CD4-positive, alpha-beta T cell treated with Interleukin-17A for 1 hour (primary cell): ENCODE measurements around the gene SNAI3.

Experiments
- DNase-seq: peaks from one replicate; pipeline ENCODE4 v3.0.0-alpha.2; 2020

SNAI3 gene

GRCh38 chr16:88686439-88687253 is at the start of gene SNAI3:
Gene SNAI3 (minus strand): TSS chr16:88686507. CDS start chr16:88686406, 101 bp downstream.
- peak; percentile 86 for DNase-seq

- DNase-seq: no peak
Measured at GRCh38 chr16:88736088-88736487, 49.8 kb upstream of the SNAI3 start.

GRCh38 chr16:88735616-88736015 is 49.3 kb upstream of the SNAI3 start:
- no peak for DNase-seq

GRCh38 chr16:88735121-88735520 is 48.8 kb upstream of the SNAI3 start:
- DNase-seq: no peak

GRCh38 chr16:88734361-88734728 is 48.0 kb upstream of the SNAI3 start:
- no peak for DNase-seq

- no peak for DNase-seq
Measured at GRCh38 chr16:88733630-88734360, 47.5 kb upstream of the SNAI3 start.

- no peak for DNase-seq
Measured at GRCh38 chr16:88732961-88733294, 46.6 kb upstream of the SNAI3 start.

GRCh38 chr16:88732172-88732960 is 46.1 kb upstream of the SNAI3 start:
- no peak for DNase-seq

- no peak for DNase-seq
Measured at GRCh38 chr16:88731699-88732098, 45.4 kb upstream of the SNAI3 start.

GRCh38 chr16:88730632-88731607 is 44.6 kb upstream of the SNAI3 start:
- no peak for DNase-seq

- DNase-seq: no peak
Measured at GRCh38 chr16:88727871-88728270, 41.6 kb upstream of the SNAI3 start.

GRCh38 chr16:88726981-88727380 is 40.7 kb upstream of the SNAI3 start:
- DNase-seq: no peak

GRCh38 chr16:88726408-88726749 is 40.1 kb upstream of the SNAI3 start:
- no peak for DNase-seq

GRCh38 chr16:88725609-88726407 is 39.5 kb upstream of the SNAI3 start:
- no peak for DNase-seq

- DNase-seq: no peak
Measured at GRCh38 chr16:88724855-88725555, 38.7 kb upstream of the SNAI3 start.

- DNase-seq: no peak
Measured at GRCh38 chr16:88723911-88724310, 37.6 kb upstream of the SNAI3 start.

- DNase-seq: no peak
Measured at GRCh38 chr16:88723507-88723887, 37.2 kb upstream of the SNAI3 start.

- no peak for DNase-seq
Measured at GRCh38 chr16:88722784-88723506, 36.6 kb upstream of the SNAI3 start.

GRCh38 chr16:88721815-88722755 is 35.8 kb upstream of the SNAI3 start:
- DNase-seq: no peak
